Peyer's patch (tissue), 4 donors: ENCODE data around the gene FGF19.

Source experiments
- CTCF ChIP-seq, 6 experiments: fragments of 450-650 bp in 4 of 6; fragments of 200-600 bp in 2 of 6; sonication (generic) in 1 of 6; IDR thresholded peaks; one replicate each; pipeline ENCODE4 v1.5.1; 2017 to 2019; ENCODE audit warnings: antibody characterized with exemption in 6 of 6, mild to moderate bottlenecking in 3 of 6, moderate library complexity in 1 of 6
- POLR2A ChIP-seq, 2 donors: fragments of 450-650 bp; IDR thresholded peaks; one replicate each; pipeline ENCODE4 v1.5.1; 2017; ENCODE audit warnings: antibody characterized with exemption in 2 of 2, mild to moderate bottlenecking in 2 of 2, moderate library complexity in 2 of 2

- TF ChIP-seq POLR2A (IDR thresholded peaks at IDR 0.05) (no peak), CTCF (IDR thresholded peaks at IDR 0.05) (no peak)
Observed at GRCh38 chr11:69674267-69674885, 29.4 kb downstream of the FGF19 start.
